ENCODE data around the gene UGGT2. TPM values are rescaled to one million over a fixed set of nuclear protein-coding genes. Genes with fewer than 3 reads are reported as not detected.
"Not testable (repeated sequence)": the region's sequence is repeated elsewhere in the genome, so short reads cannot be mapped to it uniquely, and the experiment has no call there.

UGGT2 gene
- total RNA-seq, 2 experiments from 2014 or later: not detected

GRCh38 chr13:95928367-95928906 is 124.8 kb downstream of the UGGT2 start:
- H3K36me3 Mint-ChIP-seq (ENCODE audit: low read depth); H3K27me3 Mint-ChIP-seq; H3K27ac Mint-ChIP-seq; DNase-seq; H3K4me1 Mint-ChIP-seq; H3K4me3 Mint-ChIP-seq; POLR2A ChIA-PET; CTCF ChIA-PET: not testable (repeated sequence)
- H3K9me3 Mint-ChIP-seq: peaks cover 19% of the 10 kb centered on the region

- Mint-ChIP-seq H3K4me3 (no peak overlapping the region), H3K36me3 (ENCODE audit: low read depth) (peaks cover 2% of the 10 kb centered on the region), H3K4me1 (no peaks in the 10 kb centered on the region)
Measured at GRCh38 chr13:95926231-95926630, 127.0 kb downstream of the UGGT2 start.

GRCh38 chr13:95924389-95924994 is 128.7 kb downstream of the UGGT2 start:
- ChIA-PET POLR2A (no interaction called here), CTCF (no interaction called here)
- H3K36me3 Mint-ChIP-seq (ENCODE audit: low read depth): no peaks in the 10 kb centered on the region
- no peak overlapping the region for H3K4me3 Mint-ChIP-seq
- H3K27ac Mint-ChIP-seq: no peak overlapping the region
- no peak for DNase-seq
- H3K4me1 Mint-ChIP-seq: no peaks in the 10 kb centered on the region
- no peaks in the 10 kb centered on the region for H3K27me3 Mint-ChIP-seq
- peaks cover 3% of the 10 kb centered on the region for H3K9me3 Mint-ChIP-seq

More at GRCh38 chr13:95926231-95926630, 127.0 kb downstream of the UGGT2 start:
- Mint-ChIP-seq H3K9me3 (peaks cover 14% of the 10 kb centered on the region), H3K27ac (no peak overlapping the region), H3K27me3 (no peaks in the 10 kb centered on the region)
- ChIA-PET CTCF (no interaction called here), POLR2A (no interaction called here)
- DNase-seq: no peak

- Mint-ChIP-seq H3K9me3 (no peaks in the 10 kb centered on the region), H3K27me3 (no peaks in the 10 kb centered on the region), H3K36me3 (ENCODE audit: low read depth) (no peaks in the 10 kb centered on the region), H3K27ac (no peak overlapping the region), H3K4me3 (no peak overlapping the region), H3K4me1 (no peaks in the 10 kb centered on the region)
- CTCF ChIA-PET: no interaction called here
- no peak for DNase-seq
- POLR2A ChIA-PET: no interaction called here
Measured at GRCh38 chr13:95921485-95921884, 131.7 kb downstream of the UGGT2 start.

- Mint-ChIP-seq H3K4me1 (no peaks in the 10 kb centered on the region), H3K9me3 (no peaks in the 10 kb centered on the region), H3K4me3 (no peak overlapping the region), H3K36me3 (ENCODE audit: low read depth) (no peaks in the 10 kb centered on the region), H3K27ac (no peak overlapping the region), H3K27me3 (no peaks in the 10 kb centered on the region)
- CTCF ChIA-PET: no interaction called here
- POLR2A ChIA-PET: no interaction called here
- no peak for DNase-seq
Measured at GRCh38 chr13:95920485-95920884, 132.7 kb downstream of the UGGT2 start.

- Mint-ChIP-seq H3K27ac (no peak overlapping the region), H3K36me3 (ENCODE audit: low read depth) (no peaks in the 10 kb centered on the region), H3K4me1 (no peaks in the 10 kb centered on the region), H3K27me3 (no peaks in the 10 kb centered on the region), H3K4me3 (no peak overlapping the region), H3K9me3 (no peaks in the 10 kb centered on the region)
- POLR2A ChIA-PET: no interaction called here
- no peak for DNase-seq
- CTCF ChIA-PET: no interaction called here
Measured at GRCh38 chr13:95918860-95919259, 134.3 kb downstream of the UGGT2 start.

GRCh38 chr13:95914991-95915501 is 138.2 kb downstream of the UGGT2 start:
- ChIA-PET POLR2A (no interaction called here), CTCF (no interaction called here)
- no peaks in the 10 kb centered on the region for H3K4me1 Mint-ChIP-seq
- no peak overlapping the region for H3K4me3 Mint-ChIP-seq
- no peaks in the 10 kb centered on the region for H3K27me3 Mint-ChIP-seq
- no peak overlapping the region for H3K27ac Mint-ChIP-seq
- peaks cover 3% of the 10 kb centered on the region for H3K9me3 Mint-ChIP-seq
- H3K36me3 Mint-ChIP-seq (ENCODE audit: low read depth): no peaks in the 10 kb centered on the region
- DNase-seq: no peak

- POLR2A ChIA-PET: no interaction called here
- no peaks in the 10 kb centered on the region for H3K36me3 Mint-ChIP-seq (ENCODE audit: low read depth)
- H3K27ac Mint-ChIP-seq: no peak overlapping the region
- H3K4me3 Mint-ChIP-seq: no peak overlapping the region
- DNase-seq: no peak
- no peaks in the 10 kb centered on the region for H3K27me3 Mint-ChIP-seq
- H3K4me1 Mint-ChIP-seq: no peaks in the 10 kb centered on the region
- H3K9me3 Mint-ChIP-seq: peaks cover 5% of the 10 kb centered on the region
- CTCF ChIA-PET: no interaction called here
Measured at GRCh38 chr13:95906999-95907398, 146.2 kb downstream of the UGGT2 start.

GRCh38 chr13:95903569-95903968 is 149.6 kb downstream of the UGGT2 start:
- CTCF ChIA-PET: no interaction called here
- H3K4me1 Mint-ChIP-seq: no peaks in the 10 kb centered on the region

GRCh38 chr13:95902741-95903140 is 150.5 kb downstream of the UGGT2 start:
- Mint-ChIP-seq H3K9me3 (no peaks in the 10 kb centered on the region), H3K4me1 (no peaks in the 10 kb centered on the region), H3K27me3 (no peaks in the 10 kb centered on the region), H3K4me3 (no peak overlapping the region), H3K27ac (no peak overlapping the region), H3K36me3 (ENCODE audit: low read depth) (no peaks in the 10 kb centered on the region)
- DNase-seq: no peak
- ChIA-PET POLR2A (no interaction called here), CTCF (no interaction called here)

More at GRCh38 chr13:95903569-95903968, 149.6 kb downstream of the UGGT2 start:
- H3K27me3 Mint-ChIP-seq: no peaks in the 10 kb centered on the region
- H3K36me3 Mint-ChIP-seq (ENCODE audit: low read depth): no peaks in the 10 kb centered on the region
- H3K9me3 Mint-ChIP-seq: peaks cover 2% of the 10 kb centered on the region
- POLR2A ChIA-PET: no interaction called here
- DNase-seq: no peak
- no peak overlapping the region for H3K4me3 Mint-ChIP-seq
- H3K27ac Mint-ChIP-seq: no peak overlapping the region

GRCh38 chr13:95898256-95898655 is 154.9 kb downstream of the UGGT2 start:
- CTCF ChIA-PET: no interaction called here
- Mint-ChIP-seq H3K4me1 (no peaks in the 10 kb centered on the region), H3K9me3 (no peaks in the 10 kb centered on the region), H3K27ac (no peak overlapping the region), H3K36me3 (ENCODE audit: low read depth) (no peaks in the 10 kb centered on the region), H3K27me3 (no peaks in the 10 kb centered on the region), H3K4me3 (no peak overlapping the region)
- POLR2A ChIA-PET: no interaction called here
- DNase-seq: no peak

GRCh38 chr13:95896301-95896700 is 156.9 kb downstream of the UGGT2 start:
- ChIA-PET CTCF (no interaction called here), POLR2A (no interaction called here)
- Mint-ChIP-seq H3K27ac (no peak overlapping the region), H3K4me3 (no peak overlapping the region), H3K27me3 (no peaks in the 10 kb centered on the region), H3K36me3 (ENCODE audit: low read depth) (no peaks in the 10 kb centered on the region), H3K4me1 (no peaks in the 10 kb centered on the region), H3K9me3 (no peaks in the 10 kb centered on the region)
- DNase-seq: no peak

- H3K27ac Mint-ChIP-seq: no peak overlapping the region
- DNase-seq: no peak
- H3K36me3 Mint-ChIP-seq (ENCODE audit: low read depth): no peaks in the 10 kb centered on the region
- H3K27me3 Mint-ChIP-seq: no peaks in the 10 kb centered on the region
- CTCF ChIA-PET: no interaction called here
- H3K4me3 Mint-ChIP-seq: no peak overlapping the region
- POLR2A ChIA-PET: no interaction called here
- H3K9me3 Mint-ChIP-seq: no peaks in the 10 kb centered on the region
- H3K4me1 Mint-ChIP-seq: no peaks in the 10 kb centered on the region
Measured at GRCh38 chr13:95893861-95894260, 159.3 kb downstream of the UGGT2 start.

GRCh38 chr13:95882121-95882520 is 171.1 kb downstream of the UGGT2 start:
- no peaks in the 10 kb centered on the region for H3K27me3 Mint-ChIP-seq
- no peak for DNase-seq
- H3K9me3 Mint-ChIP-seq: no peaks in the 10 kb centered on the region
- no peak overlapping the region for H3K4me3 Mint-ChIP-seq
- CTCF ChIA-PET: no interaction called here
- H3K27ac Mint-ChIP-seq: no peak overlapping the region
- POLR2A ChIA-PET: no interaction called here
- no peaks in the 10 kb centered on the region for H3K4me1 Mint-ChIP-seq
- H3K36me3 Mint-ChIP-seq (ENCODE audit: low read depth): no peaks in the 10 kb centered on the region
